CD1c-positive myeloid dendritic cell (primary cell): ENCODE measurements around the gene PBXIP1.

Source experiments
- DNase-seq: peaks from one replicate; pipeline ENCODE4 v3.0.0-alpha.2; 2016; ENCODE audit errors: extremely low spot score

PBXIP1 gene

GRCh38 chr1:154957091-154957657 is 1.3 kb upstream of the PBXIP1 start:
- DNase-seq = no peak

GRCh38 chr1:154956544-154956941 is 644 bp upstream of the PBXIP1 start:
- DNase-seq = no peak

- DNase-seq = peak; percentile 83
These were observed 721 bp downstream of the PBXIP1 start for GRCh38 chr1:154955039-154955717.

GRCh38 chr1:154954541-154954940 is 1.4 kb downstream of the PBXIP1 start:
- DNase-seq = no peak

GRCh38 chr1:154953611-154954038 is 2.3 kb downstream of the PBXIP1 start:
- no peak for DNase-seq

GRCh38 chr1:154952664-154953063 is 3.2 kb downstream of the PBXIP1 start:
- no peak for DNase-seq

GRCh38 chr1:154951901-154952657 is 3.8 kb downstream of the PBXIP1 start:
- no peak for DNase-seq

- DNase-seq = no peak
These were observed 7.8 kb downstream of the PBXIP1 start for GRCh38 chr1:154948079-154948478.

GRCh38 chr1:154945962-154946850 is 9.7 kb downstream of the PBXIP1 start:
- no peak for DNase-seq

GRCh38 chr1:154945160-154945961 is 10.5 kb downstream of the PBXIP1 start:
- no peak for DNase-seq

GRCh38 chr1:154944401-154945159 is 11.3 kb downstream of the PBXIP1 start:
- DNase-seq = no peak

- peak; percentile 51 for DNase-seq
These were observed 12.1 kb downstream of the PBXIP1 start for GRCh38 chr1:154943649-154944400.

GRCh38 chr1:154941333-154942013 is 14.4 kb downstream of the PBXIP1 start:
- DNase-seq = no peak

- DNase-seq = no peak
These were observed 15.2 kb downstream of the PBXIP1 start for GRCh38 chr1:154940651-154941194.

- no peak for DNase-seq
These were observed 15.7 kb downstream of the PBXIP1 start for GRCh38 chr1:154940213-154940560.

- no peak for DNase-seq
These were observed 17.1 kb downstream of the PBXIP1 start for GRCh38 chr1:154938604-154939399.

GRCh38 chr1:154937988-154938386 is 17.9 kb downstream of the PBXIP1 start:
- no peak for DNase-seq
